GM04504 (cell line): ENCODE results near the gene CUEDC1.

Experiments used
- DNase-seq: peaks from one replicate; pipeline ENCODE4 v3.0.0-alpha.2; 2012; ENCODE audit warnings: low read depth

CUEDC1 gene

DNA sequence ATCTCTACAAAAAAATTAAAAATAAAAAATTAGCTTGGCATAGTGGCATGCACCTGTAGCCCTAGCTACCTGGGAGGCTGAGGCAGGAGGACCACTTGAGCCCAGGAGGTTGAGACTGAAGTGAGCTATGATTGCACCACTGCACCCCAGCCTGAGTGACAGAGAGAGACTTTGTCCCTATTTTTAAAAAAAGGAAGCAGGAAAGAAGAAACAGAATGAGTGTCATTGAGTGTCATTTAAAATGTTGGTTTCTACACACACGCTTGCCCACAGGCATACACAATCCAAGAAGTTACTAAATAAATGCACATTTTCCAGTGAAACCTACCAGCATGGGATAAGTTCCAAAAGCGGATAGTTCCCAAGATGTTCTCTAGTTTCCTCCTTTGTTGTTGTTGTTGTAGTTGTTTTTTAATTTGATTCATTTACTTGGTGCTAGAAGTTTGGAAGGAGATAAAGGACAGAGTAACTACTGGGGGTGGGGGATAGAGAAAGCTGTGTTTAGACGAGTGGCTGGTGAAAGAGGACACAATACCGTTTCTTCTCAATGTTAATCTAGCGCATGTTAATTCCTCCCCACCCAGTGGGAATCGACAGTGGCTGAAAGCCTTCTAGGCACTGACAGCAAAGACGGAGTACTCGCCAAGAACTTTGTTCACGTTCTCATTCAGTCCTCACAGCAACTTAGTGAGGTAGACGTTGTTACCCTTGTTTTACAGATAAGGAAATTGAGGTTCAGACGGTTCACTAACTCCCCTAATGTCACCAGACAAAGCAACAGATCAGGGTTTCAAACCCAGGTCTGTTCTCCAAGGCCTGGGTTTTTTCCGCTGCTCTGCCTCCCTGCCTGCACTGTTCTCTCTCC lies 122.7 kb downstream of the CUEDC1 start:
- DNase-seq, result no peak

DNA sequence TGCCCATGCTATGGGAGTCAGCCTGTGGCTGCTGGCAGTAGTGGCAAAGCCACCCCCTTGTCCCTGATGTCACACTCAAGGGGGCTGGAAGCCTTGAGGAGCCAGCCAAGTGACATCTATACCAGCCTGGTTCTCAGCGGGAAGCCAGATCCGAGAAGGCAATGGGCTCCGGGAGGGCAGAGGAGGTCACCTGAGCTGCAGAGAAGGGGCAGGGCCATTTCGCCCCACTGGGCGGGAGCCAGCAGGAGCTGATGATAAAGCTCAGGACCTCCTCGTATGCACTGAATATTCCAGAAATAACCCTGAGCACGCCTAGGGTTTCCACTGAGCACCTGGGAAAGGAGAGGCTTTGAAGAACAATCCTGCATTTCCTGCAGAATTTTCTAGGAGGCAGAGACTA lies 124.3 kb downstream of the CUEDC1 start:
- DNase-seq, result no peak

DNA sequence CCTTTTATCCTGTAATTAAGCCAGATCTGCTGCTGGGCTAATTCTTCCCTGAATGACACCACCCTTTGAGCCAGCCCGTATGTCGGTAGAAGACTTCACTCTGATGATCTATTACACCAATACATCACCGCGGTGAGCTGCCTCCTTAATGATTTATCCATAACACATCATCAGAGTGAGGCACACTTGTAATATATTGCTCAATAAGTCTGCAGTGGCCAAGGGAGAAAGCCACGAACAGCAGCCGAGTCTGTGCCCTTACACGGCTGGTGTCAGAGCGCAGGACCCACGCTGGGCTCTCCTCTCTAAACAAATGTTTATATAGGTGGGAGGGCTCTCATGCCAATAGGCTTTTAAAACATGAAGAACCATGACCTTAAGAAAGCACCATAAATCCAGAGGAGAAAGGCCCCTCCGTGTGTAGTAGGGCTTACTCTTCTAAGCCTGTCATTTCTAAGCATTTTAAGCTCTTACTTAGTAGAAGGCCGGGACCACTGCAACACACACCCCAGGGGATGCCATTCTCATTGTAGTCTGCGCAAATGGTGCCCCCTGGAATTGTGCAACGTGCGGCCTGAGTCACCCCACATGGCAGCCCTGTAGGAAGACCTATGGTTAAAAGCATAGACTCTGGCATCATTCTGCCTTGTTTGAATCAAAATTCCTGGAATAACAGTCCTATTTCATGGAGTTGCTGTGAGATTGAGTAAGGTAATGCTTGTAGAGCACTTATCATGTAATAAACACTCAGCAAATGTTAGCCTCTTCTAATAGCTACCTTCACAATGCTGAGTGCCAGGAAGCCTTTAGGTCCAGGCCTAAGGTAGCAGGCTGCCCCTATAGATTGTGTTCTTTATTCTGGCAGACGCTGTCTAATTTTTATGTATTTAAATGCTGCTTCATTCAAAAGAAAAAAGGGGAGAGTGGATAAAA lies 131.5 kb downstream of the CUEDC1 start:
- no peak for DNase-seq

DNA sequence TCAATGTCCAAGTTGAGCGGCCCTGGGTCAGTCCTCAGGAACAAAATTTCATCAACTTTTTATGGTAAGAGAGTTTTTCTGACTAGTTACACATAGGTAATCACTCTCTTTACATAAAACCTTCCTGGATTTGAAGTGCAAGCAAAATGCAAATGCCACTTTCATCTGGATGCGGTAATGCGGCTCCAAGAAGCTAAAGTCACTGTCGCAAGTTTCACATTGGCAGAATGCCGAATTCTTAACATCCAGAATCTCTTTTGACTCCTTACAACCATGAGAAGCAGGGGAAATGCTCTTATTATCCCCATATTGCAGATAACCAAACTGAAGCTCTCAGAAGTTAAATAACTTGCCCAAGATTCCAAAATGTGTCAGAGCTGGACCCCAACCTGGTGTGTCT lies 135.3 kb downstream of the CUEDC1 start:
- DNase-seq, result no peak

DNA sequence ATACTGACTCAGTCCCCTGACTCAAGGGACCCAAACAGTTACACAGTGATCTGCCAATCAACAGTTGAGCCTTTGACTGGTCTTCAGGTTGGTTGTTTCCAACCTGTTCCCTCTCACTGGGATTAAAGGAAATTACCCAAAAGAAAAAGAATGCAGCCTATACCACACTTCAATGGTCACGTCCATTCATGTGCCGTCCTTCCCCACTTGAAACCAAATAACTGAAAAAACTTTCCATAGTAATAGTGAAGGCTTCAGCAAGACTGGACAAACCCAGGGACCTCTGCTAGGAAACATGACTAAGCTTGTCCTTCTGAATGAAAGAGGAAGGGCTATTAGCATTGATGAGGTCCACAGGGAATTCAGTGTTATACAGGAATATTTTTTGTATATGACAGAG lies 135.9 kb downstream of the CUEDC1 start:
- no peak for DNase-seq

DNA sequence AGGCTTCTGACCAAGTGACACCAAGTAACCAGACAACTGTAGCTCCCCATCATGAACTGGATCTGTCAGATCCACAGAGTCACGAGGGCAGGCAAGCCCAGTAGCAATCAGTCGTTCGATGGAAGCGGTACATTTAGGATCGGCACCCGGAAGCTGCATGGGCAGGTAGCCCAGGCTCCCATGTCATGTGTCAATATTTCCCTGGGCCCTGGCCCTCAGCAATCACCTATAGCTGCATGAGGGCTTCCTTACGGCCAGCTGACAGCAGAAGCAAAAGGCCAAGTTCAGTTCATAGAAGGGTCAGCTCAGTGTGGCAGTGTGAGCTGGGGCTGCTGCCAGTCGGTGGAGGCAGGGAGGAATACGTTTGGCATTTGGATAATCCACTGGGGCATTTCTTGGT lies 137.1 kb downstream of the CUEDC1 start:
- no peak for DNase-seq

DNA sequence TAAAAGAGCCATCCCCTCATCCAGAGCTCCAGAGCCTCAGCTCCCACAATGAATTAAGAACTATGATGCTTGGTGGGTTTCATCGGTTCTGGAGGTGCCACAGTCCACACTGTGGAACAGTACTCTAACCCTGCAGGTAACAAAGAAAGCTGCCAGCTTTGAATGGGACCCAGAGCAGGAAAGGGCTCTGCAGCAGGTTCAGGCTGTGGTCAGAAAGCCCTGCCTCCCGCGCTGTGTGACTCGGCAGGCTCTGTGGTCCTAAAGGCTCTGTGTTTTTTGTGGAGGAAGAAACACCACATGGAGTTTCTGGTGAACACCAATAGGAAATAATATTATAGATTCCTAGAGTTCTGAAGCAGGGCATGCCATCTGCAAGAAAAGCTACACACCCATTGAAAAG lies 137.9 kb downstream of the CUEDC1 start:
- DNase-seq, result no peak

DNA sequence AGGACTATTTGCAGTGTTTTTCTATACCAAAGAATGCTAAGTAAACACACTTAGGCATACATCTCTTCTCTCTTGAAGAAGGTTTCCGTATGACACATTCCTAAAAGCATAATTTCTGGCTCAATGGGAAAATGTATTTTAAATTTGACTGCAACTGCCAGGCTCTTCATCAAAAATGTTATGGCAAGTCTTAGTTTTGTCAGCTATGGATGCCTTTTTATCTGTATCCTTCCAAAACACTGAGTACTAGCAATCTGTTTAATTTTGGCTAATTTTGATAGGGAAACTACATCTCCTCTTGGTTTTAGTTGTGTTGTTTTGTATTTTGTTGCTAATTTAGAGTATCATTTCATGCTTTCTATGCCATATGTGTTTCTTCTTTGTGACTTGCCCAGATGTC lies 140.8 kb downstream of the CUEDC1 start:
- DNase-seq, result no peak

DNA sequence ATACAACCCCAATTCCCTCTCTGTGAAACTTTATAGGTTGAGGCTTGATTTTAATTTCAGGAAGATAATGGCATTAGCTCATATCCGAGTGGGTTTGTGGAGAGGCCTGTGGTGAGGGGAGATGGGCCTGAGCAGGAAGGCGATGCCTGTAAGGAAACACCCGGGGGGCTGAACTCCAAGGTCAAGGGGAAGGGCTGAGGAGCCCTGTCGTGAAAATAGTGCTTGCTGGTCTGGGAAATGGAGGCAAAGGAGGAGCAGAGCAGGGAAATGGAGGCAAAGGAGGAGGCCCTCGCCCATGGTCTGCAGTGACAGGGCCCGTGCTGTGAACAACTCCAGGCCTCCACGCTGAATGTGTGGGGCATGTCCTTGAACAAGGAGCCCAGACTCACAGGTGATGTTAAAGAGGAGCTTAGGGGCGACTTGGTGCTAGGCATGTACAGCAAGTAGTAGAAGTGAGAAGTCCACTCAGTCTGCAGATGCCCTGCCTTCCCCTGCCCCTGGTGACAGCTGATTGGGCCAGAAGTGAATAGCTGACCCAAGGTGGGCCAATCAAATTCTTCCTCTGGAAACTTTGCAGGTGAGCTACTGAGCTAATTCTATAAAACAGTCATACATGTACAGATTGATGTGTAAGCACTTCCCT lies 143.5 kb downstream of the CUEDC1 start:
- DNase-seq, result no peak
